ENCODE data around the gene MGAT5B.
"Not testable (repeated sequence)": the region's sequence is repeated elsewhere in the genome, so short reads cannot be mapped to it uniquely, and the experiment has no call there.

MGAT5B gene

GRCh38 chr17:76848670-76849069 is 19.5 kb upstream of the MGAT5B start:
- DNase-seq, result no peak

- DNase-seq, result not testable (repeated sequence)
Observed at GRCh38 chr17:76849160-76849559, 19.0 kb upstream of the MGAT5B start.

GRCh38 chr17:76852843-76853242 is 15.4 kb upstream of the MGAT5B start:
- no peak for DNase-seq

- no peak for DNase-seq
Observed at GRCh38 chr17:76855105-76855504, 13.1 kb upstream of the MGAT5B start.

- no peak for DNase-seq
Observed at GRCh38 chr17:76862079-76862478, 6.1 kb upstream of the MGAT5B start.

- no peak for DNase-seq
Observed at GRCh38 chr17:76862494-76862893, 5.7 kb upstream of the MGAT5B start.

- DNase-seq, result no peak
Observed at GRCh38 chr17:76864024-76864423, 4.2 kb upstream of the MGAT5B start.

GRCh38 chr17:76865174-76865573 is 3.0 kb upstream of the MGAT5B start:
- no peak for DNase-seq

GRCh38 chr17:76866203-76866602 is 2.0 kb upstream of the MGAT5B start:
- no peak for DNase-seq

GRCh38 chr17:76866774-76867577 is 1.2 kb upstream of the MGAT5B start:
- no peak for DNase-seq

- no peak for DNase-seq
Observed at GRCh38 chr17:76867578-76868175, 527 bp upstream of the MGAT5B start.

GRCh38 chr17:76868669-76869495 is 678 bp downstream of the MGAT5B start:
- DNase-seq, result no peak

- DNase-seq, result no peak
Observed at GRCh38 chr17:76869496-76870376, 1.5 kb downstream of the MGAT5B start.

GRCh38 chr17:76870377-76870714 is 2.1 kb downstream of the MGAT5B start:
- DNase-seq, result no peak

- no peak for DNase-seq
Observed at GRCh38 chr17:76871668-76872067, 3.5 kb downstream of the MGAT5B start.

- no peak for DNase-seq
Observed at GRCh38 chr17:76872221-76872873, 4.1 kb downstream of the MGAT5B start.

GRCh38 chr17:76872874-76873221 is 4.6 kb downstream of the MGAT5B start:
- no peak for DNase-seq

GRCh38 chr17:76873856-76874255 is 5.7 kb downstream of the MGAT5B start:
- DNase-seq, result no peak

GRCh38 chr17:76877437-76877836 is 9.2 kb downstream of the MGAT5B start:
- DNase-seq, result no peak

GRCh38 chr17:76878568-76878967 is 10.4 kb downstream of the MGAT5B start:
- no peak for DNase-seq

- DNase-seq, result no peak
Observed at GRCh38 chr17:76879254-76879653, 11.1 kb downstream of the MGAT5B start.

GRCh38 chr17:76879691-76880090 is 11.5 kb downstream of the MGAT5B start:
- no peak for DNase-seq

All from NCI-H1092 (cell line).